HG02763 (cell line): ENCODE data around the gene CBARP.
"Not testable (repeated sequence)": the region's sequence is repeated elsewhere in the genome, so short reads cannot be mapped to it uniquely, and the experiment has no call there.

Experiments
- ATAC-seq: cut with Tn5 transposase; IDR thresholded peaks from one replicate; pipeline ENCODE4 v1.9.1; 2021; ENCODE audit warnings: mild to moderate bottlenecking, moderate library complexity; ENCODE audit not compliant: unreplicated experiment

CBARP gene

DNA sequence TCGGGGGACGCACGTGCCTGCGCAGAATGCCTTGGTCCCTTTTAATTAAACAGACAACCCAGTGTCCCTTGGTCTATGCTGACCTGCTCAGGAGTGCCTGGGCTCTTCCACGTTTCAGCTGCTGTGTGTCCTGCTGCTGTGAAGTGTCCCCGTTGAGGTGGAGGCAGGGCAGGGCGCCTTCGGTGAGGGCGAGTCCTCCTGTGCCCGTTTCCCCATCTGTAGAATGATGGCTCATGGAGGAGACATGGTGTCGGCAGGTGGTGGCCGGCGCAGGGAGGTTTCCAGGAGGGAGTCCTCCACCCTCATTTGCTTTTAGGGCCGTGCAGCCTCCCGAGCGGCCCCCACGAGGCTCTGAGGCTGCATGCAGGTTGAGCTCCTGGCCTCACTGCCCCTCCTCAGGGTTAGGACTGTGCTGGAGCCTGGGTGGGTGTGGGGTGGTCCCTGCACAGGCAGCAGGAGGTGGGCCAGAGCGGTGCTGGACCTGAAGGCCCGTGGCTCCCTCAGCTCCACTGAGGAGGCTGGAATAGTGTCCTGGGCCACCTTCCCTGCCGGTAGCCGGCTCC, 23.4 kb downstream of the CBARP start:
- no peak for ATAC-seq

DNA sequence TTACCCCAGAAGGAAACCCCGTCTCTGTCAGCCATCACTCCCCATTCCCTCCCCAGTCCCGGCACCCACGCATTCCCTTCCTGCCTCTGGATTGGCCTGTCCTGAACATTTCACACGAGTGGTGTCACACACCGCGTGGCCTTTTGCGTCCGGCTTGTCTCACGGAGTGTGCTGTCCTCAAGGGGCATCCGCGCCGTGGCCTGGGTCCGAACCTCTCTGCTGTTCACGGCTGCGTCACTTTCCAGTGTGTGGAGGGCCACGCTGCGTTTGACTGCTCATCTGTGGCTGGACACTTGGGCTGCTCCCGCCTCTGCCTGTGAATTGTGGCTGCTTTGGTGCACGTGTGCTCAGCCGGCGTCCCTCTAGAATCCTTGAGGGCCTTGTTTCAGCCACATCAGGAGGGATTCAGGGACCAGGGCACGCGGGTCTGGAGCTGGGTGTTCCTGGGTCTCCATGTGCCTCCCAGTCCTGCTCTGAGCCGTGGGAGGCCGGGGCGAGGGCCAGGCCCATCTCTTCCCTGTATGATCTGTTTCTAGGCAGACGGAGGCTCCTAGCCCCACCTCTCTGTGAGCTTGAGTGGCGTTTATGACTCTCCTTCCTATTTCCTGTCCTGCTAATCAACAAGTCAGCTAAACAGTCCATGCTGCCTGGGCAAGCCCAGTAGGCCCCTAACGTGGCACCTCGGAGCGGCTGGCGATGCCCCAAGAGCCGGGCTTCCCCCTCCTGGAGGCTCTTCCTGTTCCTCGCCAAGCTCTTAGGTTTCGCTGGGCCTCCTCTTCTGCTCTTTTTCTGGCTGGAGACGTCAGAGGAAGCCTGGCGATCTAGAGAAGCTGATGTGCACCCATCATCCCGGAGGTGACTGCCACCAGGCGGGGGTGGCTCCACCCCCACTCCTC, 24.2 kb downstream of the CBARP start:
- no peak for ATAC-seq

DNA sequence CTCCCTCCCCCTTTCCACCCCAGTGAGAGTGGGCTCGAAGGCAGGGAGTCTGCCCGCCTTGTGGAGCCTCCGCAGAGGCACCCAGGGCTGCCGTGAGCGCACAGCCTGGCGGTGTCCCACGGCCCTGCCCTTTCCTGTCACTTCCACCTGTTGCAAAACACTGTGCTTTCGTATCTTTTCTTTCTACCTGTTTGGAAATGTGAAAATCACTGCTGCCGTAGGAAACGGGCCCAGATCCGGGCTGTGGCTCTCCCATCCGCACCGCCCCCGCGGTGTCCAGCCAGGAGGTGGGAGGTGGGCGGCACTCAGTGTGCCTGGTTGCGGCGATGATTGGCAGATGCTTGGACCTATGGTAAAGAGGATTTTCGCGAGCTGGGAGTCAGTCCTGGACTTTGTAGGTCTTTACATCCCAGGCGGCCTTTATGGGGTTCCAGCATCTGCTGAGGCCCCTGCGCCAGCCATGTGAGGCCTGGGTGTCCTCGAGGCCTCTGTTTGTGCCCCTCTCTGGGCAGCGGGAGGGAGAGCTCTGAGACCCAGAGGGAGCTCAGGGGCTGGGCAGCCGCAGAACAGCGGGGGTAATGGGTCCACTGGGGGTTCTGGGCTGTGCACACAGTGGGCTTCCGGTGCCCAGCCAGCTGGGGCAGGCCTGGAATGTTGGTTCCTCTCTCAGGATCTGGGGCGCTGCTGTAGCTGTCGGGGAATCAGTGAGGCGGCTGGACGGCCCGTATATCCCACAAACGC, 26.1 kb downstream of the CBARP start:
- no peak for ATAC-seq

DNA sequence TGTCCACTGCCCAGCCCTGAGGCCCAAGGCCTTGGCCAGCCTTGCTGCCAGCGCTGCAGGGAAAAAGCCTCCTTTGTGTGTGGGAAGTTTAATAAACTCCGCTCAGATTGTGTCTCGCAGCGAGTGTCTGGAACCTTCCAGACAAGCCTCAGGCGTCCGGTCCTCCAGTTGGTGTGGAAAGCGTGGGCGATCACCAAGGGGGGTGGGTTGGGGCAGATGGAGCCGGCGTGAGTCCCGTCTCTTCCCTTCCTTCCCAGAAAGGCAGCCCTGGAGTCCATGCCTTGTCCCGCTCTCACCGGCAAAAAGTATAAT, 27.6 kb downstream of the CBARP start:
- ATAC-seq = no peak

DNA sequence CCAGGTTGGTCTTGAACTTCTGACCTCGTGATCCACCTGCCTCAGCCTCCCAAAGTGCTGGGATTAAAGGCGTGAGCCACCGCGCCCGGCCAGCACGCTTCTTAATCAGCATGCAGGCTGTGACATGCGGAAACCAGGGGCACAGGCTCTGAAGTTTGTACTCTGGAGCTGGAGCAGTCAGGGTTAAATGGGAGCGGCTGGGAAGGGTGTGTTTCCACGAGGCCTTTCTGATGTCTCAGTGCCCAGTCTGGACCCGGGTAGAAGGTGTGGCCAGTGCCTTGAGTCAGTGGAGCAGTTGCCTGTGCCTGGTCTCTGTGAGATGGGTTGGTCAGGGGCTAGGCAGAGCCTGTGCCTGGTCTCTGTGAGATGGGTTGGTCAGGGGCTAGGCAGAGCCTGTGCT, 29.0 kb downstream of the CBARP start:
- ATAC-seq = not testable (repeated sequence)

DNA sequence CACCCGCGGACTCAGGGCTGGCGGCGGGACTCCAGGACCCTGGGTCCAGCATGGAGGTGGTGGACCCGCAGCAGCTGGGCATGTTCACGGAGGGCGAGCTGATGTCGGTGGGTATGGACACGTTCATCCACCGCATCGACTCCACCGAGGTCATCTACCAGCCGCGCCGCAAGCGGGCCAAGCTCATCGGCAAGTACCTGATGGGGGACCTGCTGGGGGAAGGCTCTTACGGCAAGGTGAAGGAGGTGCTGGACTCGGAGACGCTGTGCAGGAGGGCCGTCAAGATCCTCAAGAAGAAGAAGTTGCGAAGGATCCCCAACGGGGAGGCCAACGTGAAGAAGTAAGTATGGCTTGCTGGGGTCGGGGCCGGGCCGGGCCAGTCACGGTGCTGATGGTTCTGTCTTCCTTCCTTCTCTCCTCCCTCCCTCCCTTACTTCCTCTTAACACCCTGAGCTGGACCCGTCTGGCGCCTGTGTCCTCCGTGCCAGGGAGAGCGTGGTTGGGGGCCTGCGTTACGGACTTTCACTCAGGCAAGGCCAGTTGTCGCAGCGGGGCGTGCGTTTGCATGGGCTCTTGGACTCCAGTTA, 30.8 kb downstream of the CBARP start:
- ATAC-seq = no peak

DNA sequence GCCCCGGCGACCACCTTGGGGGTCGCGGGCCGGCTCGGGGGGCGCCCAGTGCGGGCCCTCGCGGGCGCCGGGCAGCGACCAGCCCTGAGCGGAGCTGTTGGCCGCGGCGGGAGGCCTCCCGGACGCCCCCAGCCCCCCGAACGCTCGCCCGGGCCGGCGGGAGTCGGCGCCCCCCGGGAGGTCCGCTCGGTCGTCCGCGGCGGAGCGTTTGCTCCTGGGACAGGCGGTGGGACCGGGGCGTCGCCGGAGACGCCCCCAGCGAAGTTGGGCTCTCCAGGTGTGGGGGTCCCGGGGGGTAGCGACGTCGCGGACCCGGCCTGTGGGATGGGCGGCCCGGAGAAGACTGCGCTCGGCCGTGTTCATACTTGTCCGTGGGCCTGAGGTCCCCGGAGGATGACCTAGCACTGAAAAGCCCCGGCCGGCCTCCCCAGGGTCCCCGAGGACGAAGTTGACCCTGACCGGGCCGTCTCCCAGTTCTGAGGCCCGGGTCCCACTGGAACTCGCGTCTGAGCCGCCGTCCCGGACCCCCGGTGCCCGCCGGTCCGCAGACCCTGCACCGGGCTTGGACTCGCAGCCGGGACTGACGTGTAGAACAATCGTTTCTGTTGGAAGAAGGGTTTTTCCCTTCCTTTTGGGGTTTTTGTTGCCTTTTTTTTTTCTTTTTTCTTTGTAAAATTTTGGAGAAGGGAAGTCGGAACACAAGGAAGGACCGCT, 31.5 kb downstream of the CBARP start:
- peak; percentile 6 for ATAC-seq

DNA sequence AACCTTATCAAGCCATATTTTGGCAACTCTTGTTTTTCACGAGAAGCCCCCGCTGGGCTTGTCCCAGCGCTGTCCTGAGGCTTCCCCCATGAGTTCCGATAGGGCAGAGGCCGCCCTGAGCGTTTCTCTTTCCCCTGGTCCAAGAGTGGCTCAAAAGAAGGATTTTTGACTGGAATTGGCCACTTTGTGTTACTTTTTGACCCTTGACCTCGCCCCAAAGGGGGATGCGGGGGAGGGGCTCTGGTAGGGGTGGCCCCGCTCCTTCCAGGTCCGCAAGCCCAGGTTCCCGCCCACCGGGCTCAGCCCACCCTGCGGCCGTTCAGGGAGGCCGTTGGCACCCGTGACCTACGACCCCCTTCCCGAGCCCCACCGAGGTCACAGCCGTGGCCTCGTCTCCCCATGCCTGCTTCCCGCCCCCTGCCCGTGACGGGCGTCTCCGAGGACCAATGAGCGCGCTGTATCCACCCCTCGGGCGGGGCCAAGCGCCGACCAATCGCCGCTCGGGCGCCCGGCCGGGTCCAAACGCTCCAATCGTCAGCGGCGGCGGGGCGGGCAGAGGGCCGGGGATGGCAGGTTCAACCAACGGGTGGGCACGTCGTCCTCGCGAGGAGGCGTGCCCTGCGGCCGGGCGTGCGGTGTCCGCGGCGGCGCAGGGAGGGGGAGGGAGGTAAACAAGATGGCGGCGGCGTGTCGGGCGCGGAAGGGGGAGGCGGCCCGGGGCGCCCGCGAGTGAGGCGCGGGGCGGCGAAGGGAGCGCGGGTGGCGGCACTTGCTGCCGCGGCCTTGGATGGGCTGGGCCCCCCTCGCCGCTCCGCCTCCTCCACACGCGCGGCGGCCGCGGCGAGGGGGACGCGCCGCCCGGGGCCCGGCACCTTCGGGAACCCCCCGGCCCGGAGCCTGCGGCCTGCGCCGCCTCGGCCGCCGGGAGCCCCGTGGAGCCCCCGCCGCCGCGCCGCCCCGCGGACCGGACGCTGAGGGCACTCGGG, 32.4 kb downstream of the CBARP start, which contains the start of gene STK11:
Gene STK11 (plus strand): TSS at position 665 of the 986 bp plus-strand sequence. CDS start 1,136 bp downstream, outside the sequence.
- peak; percentile 86 for ATAC-seq

DNA sequence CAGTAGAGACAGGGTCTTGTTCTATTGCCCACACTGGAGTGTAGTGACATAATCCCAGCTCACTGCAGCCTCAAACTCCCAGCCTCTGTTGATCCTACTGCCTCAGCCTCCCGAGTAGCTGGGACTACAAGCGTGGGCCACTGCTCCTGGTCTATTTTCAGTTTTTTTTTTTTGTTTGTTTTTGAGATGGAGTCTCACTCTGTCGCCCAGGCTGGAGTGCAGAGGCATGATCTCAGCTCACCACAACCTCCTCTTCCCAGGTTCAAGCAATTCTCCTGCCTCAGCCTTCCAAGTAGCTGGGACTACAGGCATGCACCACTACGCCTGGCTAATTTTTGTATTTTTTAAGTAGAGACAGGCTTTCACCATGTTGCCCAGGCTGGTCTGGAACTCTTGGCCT, 37.2 kb downstream of the CBARP start:
- not testable (repeated sequence) for ATAC-seq

DNA sequence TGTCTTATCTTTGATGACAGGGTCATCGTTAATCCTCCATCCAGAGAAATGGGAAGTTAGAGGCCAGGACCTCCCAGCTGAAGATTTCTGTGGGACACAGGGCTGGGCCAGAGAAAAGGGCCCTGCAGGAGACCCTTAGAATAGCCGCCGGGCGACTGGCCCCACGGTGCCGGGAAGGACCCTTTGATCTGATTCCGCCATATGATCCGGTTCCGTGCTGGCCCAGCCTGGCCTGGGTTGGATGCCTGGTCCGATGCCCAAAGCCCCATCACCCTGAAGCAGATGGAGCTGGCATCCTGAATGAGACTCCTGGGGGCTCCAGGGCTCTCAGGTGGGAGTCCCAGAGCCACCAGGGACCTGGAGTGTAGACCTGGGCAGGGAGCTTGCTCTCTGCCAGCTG, 38.3 kb downstream of the CBARP start:
- no peak for ATAC-seq

DNA sequence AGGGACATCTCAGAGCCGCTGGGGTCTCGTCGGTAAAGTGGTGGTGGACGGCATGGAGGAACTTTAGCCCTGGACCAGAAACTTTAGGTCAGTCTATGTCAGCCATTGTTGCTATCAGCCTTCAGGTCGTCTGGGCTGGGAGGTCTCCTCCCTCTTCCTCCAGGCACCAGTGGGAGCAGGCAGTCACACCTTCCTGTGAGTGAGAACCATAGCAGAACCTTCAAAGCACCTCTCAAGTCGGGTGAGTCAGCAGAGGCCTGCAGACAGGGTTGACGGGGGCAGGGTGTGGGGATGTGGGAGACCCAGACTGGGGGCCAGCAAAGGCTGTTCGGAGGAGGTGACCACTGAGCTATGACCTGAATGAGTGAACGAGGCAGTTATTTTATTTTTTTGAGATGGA, 48.4 kb downstream of the CBARP start:
- ATAC-seq = no peak

DNA sequence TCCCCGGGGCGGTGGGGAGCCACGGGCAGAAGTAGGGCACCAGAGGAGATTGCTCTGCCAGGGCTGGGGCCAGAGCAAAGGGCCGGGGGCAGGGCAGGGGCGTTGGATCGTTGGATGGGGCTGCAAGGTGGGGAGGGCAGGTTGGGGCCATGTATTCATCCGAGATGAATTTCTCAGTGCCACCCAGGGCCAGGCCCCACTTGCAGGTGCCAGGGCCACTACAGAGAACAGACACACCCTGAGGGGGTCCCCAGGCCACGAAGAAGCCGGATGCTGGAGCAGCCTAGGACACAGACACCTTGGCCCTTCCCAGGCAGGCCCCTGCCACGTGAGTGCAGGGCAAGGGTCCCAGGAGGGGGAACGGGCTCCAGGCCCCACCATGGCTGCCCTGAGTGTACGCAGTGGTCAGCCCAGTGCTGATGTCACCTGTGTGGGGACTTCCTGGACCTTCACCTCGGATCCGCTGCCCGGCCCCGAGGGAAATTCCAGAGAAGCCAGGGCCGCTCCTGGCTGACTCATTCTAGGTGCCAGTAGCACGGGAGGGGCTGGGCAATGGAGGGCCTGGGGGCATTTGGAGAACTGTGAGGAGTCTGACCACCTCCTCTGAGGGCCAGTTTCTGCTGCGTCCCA, 54.1 kb downstream of the CBARP start:
- no peak for ATAC-seq

DNA sequence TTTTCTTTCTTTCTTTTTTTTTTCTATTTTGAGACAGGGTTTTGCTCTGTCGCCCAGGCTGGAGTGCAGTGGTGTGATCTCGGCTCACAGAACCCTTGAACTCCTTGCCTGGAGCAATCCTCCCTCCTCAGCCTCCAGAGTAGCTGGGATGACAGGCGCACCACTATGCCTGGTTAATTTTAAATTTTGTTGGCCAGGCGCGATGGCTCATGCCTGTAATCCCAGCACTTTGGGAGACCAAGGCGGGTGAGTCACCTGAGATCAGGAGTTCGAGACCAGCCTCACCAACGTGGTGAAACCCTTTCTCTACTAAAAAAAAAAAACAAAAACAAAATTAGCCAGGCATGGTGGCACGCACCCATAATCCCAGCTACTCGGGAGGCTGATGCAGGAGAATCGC, 55.1 kb downstream of the CBARP start:
- no peak for ATAC-seq

DNA sequence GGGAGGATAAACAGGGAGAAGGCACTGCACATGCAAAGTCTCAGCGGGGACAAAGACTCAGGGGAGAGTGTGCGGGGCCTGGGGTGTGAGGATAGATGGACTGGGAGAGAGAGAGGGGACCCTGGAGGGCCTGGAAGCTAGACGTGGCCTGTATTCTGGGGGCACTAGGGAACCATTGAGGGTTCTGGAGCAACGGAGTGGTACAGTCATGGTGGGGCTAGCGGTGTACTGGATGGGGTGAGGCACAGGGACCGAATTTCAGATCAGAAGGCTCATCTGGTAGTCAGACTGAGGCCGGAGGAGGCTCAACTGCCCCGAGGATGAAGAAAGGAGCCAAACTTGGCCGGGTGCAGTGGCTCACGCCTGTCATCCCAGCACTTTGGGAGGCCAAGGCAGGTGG, 55.7 kb downstream of the CBARP start:
- no peak for ATAC-seq

DNA sequence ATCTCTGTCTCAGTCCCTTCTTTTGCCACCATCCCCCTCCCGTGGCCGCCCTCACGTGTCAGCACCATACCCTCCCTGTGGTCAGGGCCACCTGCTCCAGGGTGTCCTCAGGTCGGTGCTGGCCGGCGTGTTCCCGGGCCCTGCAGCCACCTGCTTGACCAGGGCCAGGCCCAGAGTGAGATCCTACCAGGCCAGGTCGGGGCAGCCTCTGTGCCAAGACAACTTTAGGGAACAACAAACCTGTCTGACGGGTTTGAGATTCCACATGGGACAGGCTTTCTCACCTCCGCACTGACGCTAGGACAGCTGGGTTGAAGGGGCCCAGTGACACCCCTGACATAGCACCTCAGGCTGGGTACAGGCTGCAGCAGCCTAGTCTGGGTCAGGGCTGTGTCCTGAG, 56.2 kb downstream of the CBARP start:
- no peak for ATAC-seq
